SK-N-SH (cell line): ENCODE measurements around the gene THPO.

Experiments
- CTCF ChIP-seq: fragments of 200-600 bp; sonication (generic); IDR thresholded peaks from 2 replicates; pipeline ENCODE4 v1.6.1; 2017; ENCODE audit warnings: antibody characterized with exemption, mild to moderate bottlenecking, moderate library complexity
- EZH2phosphoT487 ChIP-seq: fragments of 200-600 bp; sonication (generic); IDR thresholded peaks from 2 replicates; pipeline ENCODE4 v1.6.1; 2017; ENCODE audit warnings: low read depth, mixed run types, mild to moderate bottlenecking, antibody characterized with exemption, moderate library complexity, borderline replicate concordance
- FOSL2 ChIP-seq: IDR thresholded peaks from 2 replicates; pipeline ENCODE4 v1.4.0; 2012; ENCODE audit warnings: low read depth, mild to moderate bottlenecking, moderate library complexity, borderline replicate concordance
- FOXM1 ChIP-seq: IDR thresholded peaks from 2 replicates; pipeline ENCODE4 v1.4.0; 2012; ENCODE audit warnings: low read depth, mild to moderate bottlenecking
- JUND ChIP-seq: IDR thresholded peaks from 2 replicates; pipeline ENCODE4 v1.4.0; 2012
- MXI1 ChIP-seq: IDR thresholded peaks from 2 replicates; pipeline ENCODE4 v1.6.1; 2012; ENCODE audit warnings: mild to moderate bottlenecking, low read depth, low read length, improper control_type of control experiment
- POLR2AphosphoS5 ChIP-seq: IDR thresholded peaks from 2 replicates; pipeline ENCODE4 v1.6.1; 2012; ENCODE audit warnings: low read depth, low read length
- SIN3A ChIP-seq: IDR thresholded peaks from 2 replicates; pipeline ENCODE4 v1.6.1; 2012; ENCODE audit warnings: low read depth, mild to moderate bottlenecking, low read length, moderate library complexity, borderline replicate concordance
- SMC3 ChIP-seq: IDR thresholded peaks from 2 replicates; pipeline ENCODE4 v1.6.1; 2012; ENCODE audit warnings: low read depth, low read length, improper control_type of control experiment
- TAF1 ChIP-seq: IDR thresholded peaks from 2 replicates; pipeline ENCODE4 v1.6.1; 2012; ENCODE audit warnings: low read depth, mild to moderate bottlenecking, low read length, moderate library complexity, borderline replicate concordance
- USF1 ChIP-seq: IDR thresholded peaks from 2 replicates; pipeline ENCODE4 v1.4.0; 2012; ENCODE audit warnings: low read depth, borderline replicate concordance
- USF2 ChIP-seq: fragments of 150-350 bp; IDR thresholded peaks from 2 replicates; pipeline ENCODE4 v1.6.1; 2017; ENCODE audit warnings: antibody characterized with exemption, low read length, low read depth, borderline replicate concordance
- ZBTB33 ChIP-seq: IDR thresholded peaks from 2 replicates; pipeline ENCODE4 v1.4.0; 2012; ENCODE audit warnings: low read depth, borderline replicate concordance

- TF ChIP-seq USF1 (no peak), CTCF (no peak), MXI1 (no peak), EZH2phosphoT487 (no peak), JUND (no peak), TAF1 (no peak), ZBTB33 (no peak), SIN3A (no peak), POLR2AphosphoS5 (no peak), SMC3 (no peak), USF2 (no peak), FOSL2 (no peak), FOXM1 (no peak)
These were observed 24.5 kb downstream of the THPO start for GRCh38 chr3:184353546-184353941.
